ENCODE measurements around the gene ILRUN.
"Not testable (repeated sequence)": the region's sequence is repeated elsewhere in the genome, so short reads cannot be mapped to it uniquely, and the experiment has no call there.

Gene ILRUN

GRCh38 chr6:34696739-34697543 is at the start of gene ILRUN:
Gene ILRUN, minus strand, starts transcription at chr6:34696767. Its CDS starts 164 bp downstream, at chr6:34696603.
- peak; percentile 81 for DNase-seq

- peak; percentile 13 for DNase-seq
Measured at GRCh38 chr6:34745277-34746103, 48.9 kb upstream of the ILRUN start.

GRCh38 chr6:34744294-34744647 is 47.7 kb upstream of the ILRUN start:
- DNase-seq, result not testable (repeated sequence)

GRCh38 chr6:34743625-34744293 is 47.2 kb upstream of the ILRUN start:
- DNase-seq, result no peak

GRCh38 chr6:34742094-34742493 is 45.5 kb upstream of the ILRUN start:
- DNase-seq, result no peak

- no peak for DNase-seq
Measured at GRCh38 chr6:34736823-34737222, 40.3 kb upstream of the ILRUN start.

GRCh38 chr6:34731393-34732060 is 35.0 kb upstream of the ILRUN start:
- no peak for DNase-seq

- no peak for DNase-seq
Measured at GRCh38 chr6:34729631-34730470, 33.3 kb upstream of the ILRUN start.

- DNase-seq, result no peak
Measured at GRCh38 chr6:34726055-34726454, 29.5 kb upstream of the ILRUN start.

- no peak for DNase-seq
Measured at GRCh38 chr6:34723203-34723602, 26.6 kb upstream of the ILRUN start.

- DNase-seq, result no peak
Measured at GRCh38 chr6:34722451-34722850, 25.9 kb upstream of the ILRUN start.

- DNase-seq, result not testable (repeated sequence)
Measured at GRCh38 chr6:34720160-34720559, 23.6 kb upstream of the ILRUN start.

GRCh38 chr6:34719646-34720045 is 23.1 kb upstream of the ILRUN start:
- DNase-seq, result not testable (repeated sequence)

GRCh38 chr6:34718976-34719375 is 22.4 kb upstream of the ILRUN start:
- peak; percentile 63 for DNase-seq

GRCh38 chr6:34717466-34717865 is 20.9 kb upstream of the ILRUN start:
- no peak for DNase-seq

- no peak for DNase-seq
Measured at GRCh38 chr6:34714663-34715062, 18.1 kb upstream of the ILRUN start.

GRCh38 chr6:34712881-34713280 is 16.3 kb upstream of the ILRUN start:
- not testable (repeated sequence) for DNase-seq

- no peak for DNase-seq
Measured at GRCh38 chr6:34709386-34709785, 12.8 kb upstream of the ILRUN start.

GRCh38 chr6:34705241-34705640 is 8.7 kb upstream of the ILRUN start:
- no peak for DNase-seq

- DNase-seq, result no peak
Measured at GRCh38 chr6:34701199-34701598, 4.6 kb upstream of the ILRUN start.

- DNase-seq, result no peak
Measured at GRCh38 chr6:34697904-34698559, 1.5 kb upstream of the ILRUN start.

GRCh38 chr6:34697544-34697836 is 923 bp upstream of the ILRUN start:
- no peak for DNase-seq

Data from NCI-H526 treated with DMSO at 0.1 percent for 48 hours (cell line).